Type B pancreatic cell (in vitro differentiated cells): ENCODE data around the gene TFR2. TPM values are rescaled to one million over a fixed set of nuclear protein-coding genes. Genes with fewer than 3 reads are reported as not detected.

ENCODE experiments used
- DNase-seq: peaks from one replicate; pipeline ENCODE4 v3.0.0; 2021; ENCODE audit warnings: mixed read lengths; ENCODE audit not compliant: unreplicated experiment; ENCODE audit errors: extremely low spot score
- H3K27ac Mint-ChIP-seq: 2 replicates; pipeline ENCODE4 v1.8.0; 2021; ENCODE audit warnings: mild to moderate bottlenecking, mixed read lengths
- H3K27me3 Mint-ChIP-seq: 2 replicates; pipeline ENCODE4 v1.8.0; 2021; ENCODE audit warnings: mixed read lengths
- H3K36me3 Mint-ChIP-seq: 2 replicates; pipeline ENCODE4 v1.8.0; 2021; ENCODE audit warnings: mixed read lengths
- H3K4me1 Mint-ChIP-seq: one replicate; pipeline ENCODE4 v1.8.0; 2021; ENCODE audit warnings: mixed read lengths; ENCODE audit not compliant: unreplicated experiment
- H3K4me3 Mint-ChIP-seq: 2 replicates; pipeline ENCODE4 v1.8.0; 2021; ENCODE audit warnings: mild to moderate bottlenecking, mixed read lengths
- H3K9me3 Mint-ChIP-seq: 2 replicates; pipeline ENCODE4 v1.8.0; 2021; ENCODE audit warnings: mixed read lengths
- CTCF ChIP-seq: fragments of 200-600 bp; sonication (generic); conservative IDR thresholded peaks from 2 replicates; pipeline ENCODE4 v1.5.0; 2021; ENCODE audit warnings: antibody characterized with exemption, mild to moderate bottlenecking
- total RNA-seq: library from RNA; stranded (reverse); gene quantifications from 2 replicates; pipeline ENCODE4 v1.2.1, GENCODE V29; 2021; ENCODE audit warnings: low replicate concordance

The TFR2 gene
- total RNA-seq, 1 donor from 2014 or later, result 1.8 TPM

- Mint-ChIP-seq H3K36me3 (peaks cover 6% of the 10 kb centered on the region), H3K4me3 (peak overlapping the region; percentile 78), H3K27ac (no peak overlapping the region), H3K9me3 (no peaks in the 10 kb centered on the region), H3K4me1 (peaks cover 9% of the 10 kb centered on the region), H3K27me3 (no peaks in the 10 kb centered on the region)
- no peak for TF ChIP-seq CTCF
- no peak for DNase-seq
Observed at GRCh38 chr7:100626055-100626454, 15.3 kb downstream of the TFR2 start.

- H3K27ac Mint-ChIP-seq, result no peak overlapping the region
- no peaks in the 10 kb centered on the region for H3K27me3 Mint-ChIP-seq
- H3K4me3 Mint-ChIP-seq, result peak overlapping the region; percentile 4
- peaks cover 9% of the 10 kb centered on the region for H3K36me3 Mint-ChIP-seq
- H3K4me1 Mint-ChIP-seq, result peaks cover 9% of the 10 kb centered on the region
- no peaks in the 10 kb centered on the region for H3K9me3 Mint-ChIP-seq
- DNase-seq, result no peak
- TF ChIP-seq CTCF, result no peak
Observed at GRCh38 chr7:100623951-100624824, 17.2 kb downstream of the TFR2 start.

GRCh38 chr7:100621554-100621953 lies 19.8 kb downstream of the TFR2 start:
- Mint-ChIP-seq H3K4me1 (peaks cover 9% of the 10 kb centered on the region), H3K27me3 (no peaks in the 10 kb centered on the region), H3K4me3 (no peak overlapping the region), H3K27ac (no peak overlapping the region), H3K9me3 (no peaks in the 10 kb centered on the region), H3K36me3 (peaks cover 9% of the 10 kb centered on the region)
- DNase-seq, result no peak
- no peak for TF ChIP-seq CTCF

- H3K36me3 Mint-ChIP-seq, result peaks cover 9% of the 10 kb centered on the region
- H3K27me3 Mint-ChIP-seq, result no peaks in the 10 kb centered on the region
- H3K4me3 Mint-ChIP-seq, result no peak overlapping the region
- peaks cover 9% of the 10 kb centered on the region for H3K4me1 Mint-ChIP-seq
- no peaks in the 10 kb centered on the region for H3K9me3 Mint-ChIP-seq
- no peak for TF ChIP-seq CTCF
- H3K27ac Mint-ChIP-seq, result no peak overlapping the region
- DNase-seq, result no peak
Observed at GRCh38 chr7:100620804-100621203, 20.5 kb downstream of the TFR2 start.

GRCh38 chr7:100620239-100620638 lies 21.1 kb downstream of the TFR2 start:
- Mint-ChIP-seq H3K27ac (no peak overlapping the region), H3K4me1 (peaks cover 7% of the 10 kb centered on the region), H3K36me3 (peaks cover 9% of the 10 kb centered on the region), H3K4me3 (no peak overlapping the region), H3K9me3 (no peaks in the 10 kb centered on the region), H3K27me3 (no peaks in the 10 kb centered on the region)
- no peak for TF ChIP-seq CTCF
- DNase-seq, result no peak
